SK-N-SH (cell line): ENCODE data around the gene PIEZO2. TPM values are rescaled to one million over a fixed set of nuclear protein-coding genes. Genes with fewer than 3 reads are reported as not detected.

Source experiments
- CTCF ChIA-PET: fragments of 300-600, 350-600 bp; formaldehyde crosslinking; extraction: SDS; loops from one replicate; lab custom pipeline; 2021; lab: Yijun Ruan, JAX
- POLR2A ChIA-PET: fragments of 350-600 bp; sonication (Branson Sonifier 250); formaldehyde crosslinking; extraction: SDS; loops from one replicate; lab custom pipeline; 2020; ENCODE audit warnings: antibody characterized with exemption, inconsistent platforms; lab: Yijun Ruan, JAX
- DNase-seq: peaks from one replicate; pipeline ENCODE4 v3.0.0; 2012
- H2AFZ ChIP-seq: fragments of 200-600 bp; sonication (generic); 2 replicates; pipeline ENCODE4 v1.8.1; 2016; ENCODE audit warnings: antibody characterized with exemption, mild to moderate bottlenecking, low read depth
- H3F3A ChIP-seq: fragments of 200-600 bp; sonication (generic); replicated peaks from 2 replicates; pipeline ENCODE3; 2016; ENCODE audit warnings: antibody characterized with exemption, mild to moderate bottlenecking; ENCODE audit not compliant: insufficient read depth
- H3K27ac ChIP-seq, 2 experiments: fragments of 200-500 bp in 1 of 2; fragments of 200-600 bp in 1 of 2; sonication (Bioruptor generic) in 1 of 2; sonication (generic), shearing (Covaris generic) in 1 of 2; 2 replicates each; pipeline versions ENCODE4 v1.5.1 to v1.6.1; 2014 to 2016; ENCODE audit warnings: low read depth in 2 of 2, inconsistent platforms in 1 of 2, low read length in 1 of 2, mild to moderate bottlenecking in 1 of 2, mixed read lengths in 1 of 2
- H3K27me3 ChIP-seq: fragments of 200-600 bp; sonication (generic), shearing (Covaris generic); 2 replicates; pipeline ENCODE4 v1.6.1; 2016; ENCODE audit warnings: mixed run types; ENCODE audit not compliant: insufficient read depth
- H3K36me3 ChIP-seq, 2 experiments: fragments of 200-500 bp in 1 of 2; fragments of 200-600 bp in 1 of 2; sonication (Bioruptor generic) in 1 of 2; sonication (generic) in 1 of 2; replicated peaks in 1 of 2; 2 replicates each; pipeline versions ENCODE3 to v1.5.1; 2014 to 2016; ENCODE audit warnings: low read length in 1 of 2, mild to moderate bottlenecking in 1 of 2; ENCODE audit not compliant: insufficient read depth in 2 of 2, control insufficient read depth in 1 of 2
- H3K4me1 ChIP-seq, 2 experiments: fragments of 200-500 bp in 1 of 2; fragments of 200-600 bp in 1 of 2; sonication (Bioruptor generic) in 1 of 2; sonication (generic), shearing (Covaris generic) in 1 of 2; 2 replicates each; pipeline versions ENCODE4 v1.5.1 to v1.6.1; 2014 to 2016; ENCODE audit warnings: low read depth in 1 of 2, low read length in 1 of 2, mixed run types in 1 of 2; ENCODE audit not compliant: insufficient read depth in 2 of 2, control insufficient read depth in 1 of 2
- H3K4me2 ChIP-seq: fragments of 200-600 bp; sonication (generic), shearing (Covaris generic); 2 replicates; pipeline ENCODE4 v1.6.1; 2017; ENCODE audit warnings: mixed run types
- H3K4me3 ChIP-seq, 2 experiments: fragments of 200-500 bp in 1 of 2; fragments of 200-600 bp in 1 of 2; sonication (Bioruptor generic) in 1 of 2; sonication (generic), shearing (Covaris generic) in 1 of 2; 2 replicates each; pipeline versions ENCODE4 v1.5.1 to v1.8.1; 2014 to 2016; ENCODE audit warnings: low read depth in 2 of 2, inconsistent platforms in 1 of 2, low read length in 1 of 2, mild to moderate bottlenecking in 1 of 2, mixed read lengths in 1 of 2, moderate library complexity in 1 of 2
- H3K79me2 ChIP-seq: fragments of 200-600 bp; sonication (generic); 2 replicates; pipeline ENCODE4 v1.8.1; 2017; ENCODE audit warnings: mild to moderate bottlenecking; ENCODE audit not compliant: insufficient read depth
- H3K9ac ChIP-seq: fragments of 200-600 bp; sonication (generic); 2 replicates; pipeline ENCODE4 v1.6.1; 2017; ENCODE audit warnings: mixed run types
- H3K9me2 ChIP-seq: fragments of 200-600 bp; sonication (generic); 2 replicates; pipeline ENCODE4 v1.6.1; 2017; ENCODE audit warnings: mixed run types
- H3K9me3 ChIP-seq: fragments of 200-600 bp; sonication (generic); 2 replicates; pipeline ENCODE4 v1.6.1; 2017; ENCODE audit warnings: mixed run types, mild to moderate bottlenecking, moderate library complexity
- H4K20me1 ChIP-seq: fragments of 200-600 bp; sonication (generic); 2 replicates; pipeline ENCODE4 v1.6.1; 2017; ENCODE audit warnings: mild to moderate bottlenecking, mixed run types; ENCODE audit not compliant: insufficient read depth
- CHD2 ChIP-seq: fragments of 150-350 bp; IDR thresholded peaks from 2 replicates; pipeline ENCODE4 v1.6.1; 2018; ENCODE audit warnings: low read length; ENCODE audit not compliant: partially characterized antibody
- EP300 ChIP-seq, 2 experiments: IDR thresholded peaks; 2 replicates each; pipeline versions ENCODE4 v1.4.0 to v1.6.1; 2012; ENCODE audit warnings: borderline replicate concordance in 1 of 2, low read depth in 1 of 2, low read length in 1 of 2
- FOSL2 ChIP-seq: IDR thresholded peaks from 2 replicates; pipeline ENCODE4 v1.4.0; 2012; ENCODE audit warnings: low read depth, mild to moderate bottlenecking, moderate library complexity, borderline replicate concordance
- FOXM1 ChIP-seq: IDR thresholded peaks from 2 replicates; pipeline ENCODE4 v1.4.0; 2012; ENCODE audit warnings: low read depth, mild to moderate bottlenecking
- GATA2 ChIP-seq: sonication (generic); formaldehyde crosslinking; IDR thresholded peaks from 2 replicates; pipeline ENCODE4 v1.5.0; 2020; ENCODE audit warnings: mild to moderate bottlenecking, missing genetic modification reagents
- JUND ChIP-seq: IDR thresholded peaks from 2 replicates; pipeline ENCODE4 v1.4.0; 2012
- MXI1 ChIP-seq: IDR thresholded peaks from 2 replicates; pipeline ENCODE4 v1.6.1; 2012; ENCODE audit warnings: mild to moderate bottlenecking, low read depth, low read length, improper control_type of control experiment
- RAD21 ChIP-seq: IDR thresholded peaks from 2 replicates; pipeline ENCODE4 v1.6.1; 2012; ENCODE audit warnings: mild to moderate bottlenecking, low read length
- REST ChIP-seq: IDR thresholded peaks from 2 replicates; pipeline ENCODE4 v1.6.1; 2012; ENCODE audit warnings: mild to moderate bottlenecking, low read depth, low read length, moderate library complexity
- SIN3A ChIP-seq: IDR thresholded peaks from 2 replicates; pipeline ENCODE4 v1.6.1; 2012; ENCODE audit warnings: low read depth, mild to moderate bottlenecking, low read length, moderate library complexity, borderline replicate concordance
- USF1 ChIP-seq: IDR thresholded peaks from 2 replicates; pipeline ENCODE4 v1.4.0; 2012; ENCODE audit warnings: low read depth, borderline replicate concordance
- USF2 ChIP-seq: fragments of 150-350 bp; IDR thresholded peaks from 2 replicates; pipeline ENCODE4 v1.6.1; 2017; ENCODE audit warnings: antibody characterized with exemption, low read length, low read depth, borderline replicate concordance
- YY1 ChIP-seq: IDR thresholded peaks from 2 replicates; pipeline ENCODE4 v1.4.0; 2012; ENCODE audit warnings: low read depth, mild to moderate bottlenecking
- WGBS: methylation state at CpG from one replicate; pipeline ENCODE4 v1.1.6; 2017; ENCODE audit warnings: low lambda C conversion rate; 5-methylcytosine and 5-hydroxymethylcytosine counted together
- polyA plus RNA-seq, 3 experiments: library from polyadenylated mRNA; depleted of rRNA; stranded (reverse); fragments of >200 nt; gene quantifications; 2 replicates each; pipeline ENCODE4 v1.2.3, GENCODE V29; 2012

The PIEZO2 gene
- polyA plus RNA-seq, 1 of the 3 experiments (the other 2 are of a cell fraction): not detected

GRCh38 chr18:10919851-10920250 lies 229.5 kb downstream of the PIEZO2 start (continued):
- TF ChIP-seq REST (no peak), EP300 (IDR thresholded peaks at IDR 0.05; ENCODE audit: borderline replicate concordance in 1 of 2, low read depth in 1 of 2, low read length in 1 of 2) (no peak)

- POLR2A ChIA-PET: no interaction called here
- Histone ChIP-seq H3K9me2 (no peaks in the 10 kb centered on the region), H3K4me1 (no peaks in the 10 kb centered on the region), H3K4me3 (no peak overlapping the region), H3K36me3 (no peaks in the 10 kb centered on the region), H3K4me2 (no peak overlapping the region), H3K27ac (no peak overlapping the region), H3K9ac (no peak overlapping the region), H3K79me2 (no peaks in the 10 kb centered on the region), H2AFZ (no peak overlapping the region), H3K9me3 (no peaks in the 10 kb centered on the region), H4K20me1 (no peaks in the 10 kb centered on the region), H3F3A (no peaks in the 10 kb centered on the region), H3K27me3 (peaks cover 3% of the 10 kb centered on the region; the same call in 1 of the 2 replicates)
- TF ChIP-seq JUND: no peak
- TF ChIP-seq FOSL2: no peak
- TF ChIP-seq GATA2 (CRISPR knock-in tag): no peak
- TF ChIP-seq RAD21: no peak
- no peak for TF ChIP-seq EP300 (IDR thresholded peaks at IDR 0.05; ENCODE audit: borderline replicate concordance in 1 of 2, low read depth in 1 of 2, low read length in 1 of 2)
- TF ChIP-seq USF2: no peak
- TF ChIP-seq CHD2: no peak
- no peak for TF ChIP-seq MXI1
- no peak for TF ChIP-seq SIN3A
- no peak for TF ChIP-seq YY1
- no peak for TF ChIP-seq FOXM1
- TF ChIP-seq USF1: no peak
- 1% methylated on average over 4 of the region's 4 CpGs for WGBS
- CTCF ChIA-PET: no interaction called here
- no peak for DNase-seq
Observed at GRCh38 chr18:10916865-10917264, 232.5 kb downstream of the PIEZO2 start.
